ENCODE measurements around the gene USP31.
"Not testable (repeated sequence)": the region's sequence is repeated elsewhere in the genome, so short reads cannot be mapped to it uniquely, and the experiment has no call there.

Gene USP31

GRCh38 chr16:23131036-23131435 is 18.2 kb downstream of the USP31 start:
- no peak for DNase-seq

- no peak for DNase-seq
Observed at GRCh38 chr16:23129686-23130085, 19.6 kb downstream of the USP31 start.

GRCh38 chr16:23128056-23128455 is 21.2 kb downstream of the USP31 start:
- no peak for DNase-seq

GRCh38 chr16:23125277-23125676 is 24.0 kb downstream of the USP31 start:
- DNase-seq: no peak

GRCh38 chr16:23124315-23124714 is 24.9 kb downstream of the USP31 start:
- no peak for DNase-seq

GRCh38 chr16:23122144-23122543 is 27.1 kb downstream of the USP31 start:
- no peak for DNase-seq

- no peak for DNase-seq
Observed at GRCh38 chr16:23121024-23121423, 28.2 kb downstream of the USP31 start.

- DNase-seq: no peak
Observed at GRCh38 chr16:23120562-23120961, 28.7 kb downstream of the USP31 start.

GRCh38 chr16:23119570-23119969 is 29.7 kb downstream of the USP31 start:
- DNase-seq: no peak

- no peak for DNase-seq
Observed at GRCh38 chr16:23114131-23114904, 34.9 kb downstream of the USP31 start.

- no peak for DNase-seq
Observed at GRCh38 chr16:23113185-23113584, 36.1 kb downstream of the USP31 start.

GRCh38 chr16:23110257-23110899 is 38.9 kb downstream of the USP31 start:
- DNase-seq: no peak

GRCh38 chr16:23107936-23108335 is 41.3 kb downstream of the USP31 start:
- DNase-seq: no peak

GRCh38 chr16:23107117-23107516 is 42.1 kb downstream of the USP31 start:
- no peak for DNase-seq

- DNase-seq: no peak
Observed at GRCh38 chr16:23105309-23105708, 43.9 kb downstream of the USP31 start.

GRCh38 chr16:23104032-23104955 is 45.0 kb downstream of the USP31 start:
- no peak for DNase-seq

- DNase-seq: no peak
Observed at GRCh38 chr16:23103603-23104002, 45.6 kb downstream of the USP31 start.

GRCh38 chr16:23101012-23101550 is 48.2 kb downstream of the USP31 start:
- DNase-seq: no peak

- not testable (repeated sequence) for DNase-seq
Observed at GRCh38 chr16:23096450-23096849, 52.8 kb downstream of the USP31 start.

- not testable (repeated sequence) for DNase-seq
Observed at GRCh38 chr16:23094136-23094535, 55.1 kb downstream of the USP31 start.

GRCh38 chr16:23092801-23093117 is 56.5 kb downstream of the USP31 start:
- DNase-seq: no peak

GRCh38 chr16:23092072-23092800 is 57.0 kb downstream of the USP31 start:
- no peak for DNase-seq

- no peak for DNase-seq
Observed at GRCh38 chr16:23089111-23089510, 60.1 kb downstream of the USP31 start.
